HG03575 (cell line): ENCODE measurements around the gene EFTUD2.

ENCODE experiments used
- ATAC-seq: cut with Tn5 transposase; IDR thresholded peaks from one replicate; pipeline ENCODE4 v1.9.1; 2021; ENCODE audit not compliant: unreplicated experiment, insufficient number of reproducible peaks, low FRiP score; ENCODE audit errors: extremely low read depth

The EFTUD2 gene

DNA sequence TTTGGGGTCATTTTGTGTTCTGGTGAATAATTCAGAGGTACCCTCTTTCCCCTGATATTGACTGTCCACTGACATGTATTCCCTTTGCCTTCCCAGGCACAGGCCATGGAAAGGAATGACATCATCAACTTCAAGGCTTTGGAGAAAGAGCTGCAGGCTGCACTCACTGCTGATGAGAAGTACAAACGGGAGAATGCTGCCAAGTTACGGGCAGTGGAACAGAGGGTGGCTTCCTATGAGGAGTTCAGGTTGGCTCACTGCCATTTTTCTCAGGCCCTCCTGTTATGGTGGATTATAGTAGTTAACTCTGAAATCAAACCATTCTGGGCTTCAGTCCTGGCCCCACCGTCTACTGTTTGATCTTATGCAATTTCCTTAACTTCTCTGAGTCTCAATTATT, 1.6 kb upstream of the EFTUD2 start:
- no peak for ATAC-seq

DNA sequence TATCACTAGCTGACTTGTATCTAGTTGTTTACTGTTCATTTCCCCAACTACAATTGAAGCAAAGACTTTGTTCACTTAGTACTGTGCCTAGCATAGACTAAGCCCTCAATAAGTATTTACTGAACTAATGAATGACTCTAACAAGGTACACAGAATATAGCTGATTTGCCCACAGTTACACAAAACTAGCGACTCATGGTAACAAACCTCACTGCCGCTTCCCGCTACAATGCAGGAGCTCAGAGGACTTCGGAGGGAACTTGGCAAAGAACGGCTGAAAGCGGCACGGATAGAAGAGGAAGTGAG, 524 bp downstream of the EFTUD2 start:
- no peak for ATAC-seq

DNA sequence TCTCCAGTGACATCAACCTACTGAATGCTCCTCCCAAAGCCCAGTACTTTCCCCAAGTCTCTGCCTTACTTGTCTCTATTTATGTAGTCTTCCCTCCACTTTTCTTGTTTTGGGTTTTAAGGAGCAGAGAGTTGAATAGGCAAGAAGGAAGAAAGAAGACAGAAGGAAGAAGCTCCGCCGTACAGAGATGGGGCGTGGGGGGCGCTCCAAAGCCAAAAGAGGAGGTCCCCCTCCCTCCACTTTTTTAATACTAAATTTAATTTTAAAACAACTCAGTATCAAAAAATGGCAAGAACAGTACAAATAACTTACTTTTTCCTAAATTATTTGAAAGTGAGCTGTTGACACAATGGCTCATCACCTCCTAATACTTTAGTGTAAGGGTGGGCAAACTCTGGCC, 4.6 kb downstream of the EFTUD2 start:
- ATAC-seq = no peak

DNA sequence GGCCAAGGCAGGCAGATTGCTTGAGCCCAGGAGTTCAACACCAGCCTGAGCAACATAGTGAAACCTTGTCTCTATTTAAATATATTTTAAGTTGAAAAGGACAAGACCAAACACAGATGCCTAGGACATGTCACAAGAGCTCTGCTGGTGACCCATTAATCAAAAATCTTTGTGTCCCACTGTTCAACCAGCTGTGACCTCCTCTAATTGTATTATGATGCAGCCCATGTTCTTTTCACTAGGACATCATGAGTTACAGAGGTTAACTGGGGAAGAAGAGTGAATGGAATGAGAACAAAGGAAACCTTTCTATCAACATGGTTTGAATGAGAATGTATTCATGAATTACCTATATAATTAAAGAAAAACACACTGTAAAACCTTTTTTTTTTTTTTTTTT, 7.0 kb downstream of the EFTUD2 start:
- ATAC-seq = no peak

DNA sequence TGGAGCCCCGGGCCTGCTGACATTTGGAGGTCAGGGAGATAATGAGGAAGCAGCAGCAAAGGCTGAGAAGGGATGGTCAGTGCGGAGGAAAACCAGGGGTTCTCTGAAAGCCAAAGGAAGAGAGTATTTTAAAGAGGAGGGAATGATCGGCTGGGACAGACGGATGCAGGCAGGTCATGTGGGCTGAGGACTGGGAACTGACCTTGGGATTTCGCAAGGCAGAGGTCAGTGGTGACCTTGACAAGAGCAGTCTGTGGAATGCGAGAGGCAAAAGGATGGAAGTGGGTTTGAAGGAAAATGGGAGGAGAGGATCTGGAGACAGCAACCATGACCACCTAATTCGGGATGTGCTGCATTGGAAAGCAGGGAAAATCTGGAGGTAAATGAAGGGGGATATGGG, 10.2 kb downstream of the EFTUD2 start:
- no peak for ATAC-seq

DNA sequence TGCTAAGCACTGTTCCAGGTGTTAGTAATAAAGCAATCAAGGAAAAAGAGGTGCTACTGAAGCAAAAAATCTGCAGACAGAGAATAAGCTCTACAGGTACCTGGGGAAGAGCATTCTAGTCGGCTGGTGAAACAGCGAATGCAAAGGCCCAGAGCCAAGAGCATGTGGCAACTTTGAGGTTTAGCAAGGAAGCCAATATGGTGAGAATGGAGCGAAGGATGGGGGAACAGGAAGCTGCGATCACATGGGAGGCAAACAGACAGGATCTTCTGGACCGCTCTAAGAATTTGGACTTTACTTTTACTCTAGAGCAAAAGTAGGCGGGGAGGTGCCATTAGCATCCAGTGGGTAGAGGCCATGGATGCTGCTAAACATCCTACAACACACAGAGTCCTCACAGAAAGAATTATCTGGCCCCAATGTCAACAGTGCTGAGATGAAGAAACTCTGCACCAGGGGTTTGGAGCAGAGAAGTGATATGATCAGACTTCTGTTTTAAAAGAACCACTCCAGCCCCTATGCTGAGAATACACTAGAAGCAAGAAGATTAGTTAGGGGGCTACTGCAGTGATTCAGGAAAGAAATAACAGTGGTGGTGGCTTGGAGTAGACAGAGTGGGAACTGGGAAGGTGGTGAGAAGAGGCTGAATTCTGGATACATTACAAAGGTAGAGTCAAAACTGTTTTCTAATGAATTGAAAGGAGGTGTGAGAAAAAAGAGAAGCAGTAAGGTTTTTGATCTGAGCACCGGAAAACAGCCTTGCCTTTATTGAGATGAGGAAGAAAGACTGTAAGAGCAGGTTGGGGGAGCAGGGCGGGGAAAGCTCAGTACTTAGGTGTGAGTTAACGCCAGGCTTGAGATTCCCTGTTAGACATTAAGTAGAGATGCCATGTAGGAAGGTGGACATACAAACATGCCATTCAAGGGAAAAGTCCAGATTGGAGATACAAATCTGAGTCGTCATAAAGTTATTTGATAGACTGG, 11.0 kb downstream of the EFTUD2 start:
- no peak for ATAC-seq

DNA sequence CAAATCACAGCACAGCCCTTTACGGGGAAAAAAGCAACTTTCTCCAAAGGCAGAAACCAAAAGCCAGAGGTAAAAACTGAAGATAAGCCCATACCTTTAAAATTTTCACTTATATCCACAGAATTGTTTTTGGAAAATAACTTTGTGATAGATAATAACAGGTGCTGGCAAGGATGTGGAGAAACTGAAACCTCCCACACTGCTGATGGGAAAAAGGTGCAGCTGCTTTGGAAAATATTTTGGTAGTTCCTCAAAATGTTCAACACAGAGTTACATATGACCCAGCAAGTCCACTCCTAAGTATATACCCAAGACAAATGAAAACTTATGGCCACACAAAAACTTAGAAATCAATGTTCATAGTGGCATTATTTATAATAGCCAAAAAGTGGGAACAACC, 12.2 kb downstream of the EFTUD2 start:
- no peak for ATAC-seq

DNA sequence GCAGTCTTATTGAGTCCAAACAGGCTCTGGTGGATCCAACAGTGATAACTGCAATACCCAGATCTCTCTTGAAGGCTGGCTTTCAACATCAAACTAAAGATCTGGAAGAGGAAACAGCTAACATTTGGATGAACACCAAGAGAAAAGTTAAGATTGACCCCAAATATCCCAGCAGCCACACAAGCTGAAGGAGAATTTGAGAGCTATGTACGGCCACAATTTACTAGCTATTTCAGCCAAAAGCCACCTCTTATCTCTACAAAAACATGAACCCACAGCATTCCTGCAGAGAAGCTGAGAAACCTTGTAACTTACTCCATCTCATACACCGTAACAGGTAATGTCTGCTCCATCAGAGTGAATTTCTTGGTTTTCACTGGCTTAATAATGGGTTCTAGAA, 14.3 kb downstream of the EFTUD2 start:
- no peak for ATAC-seq

DNA sequence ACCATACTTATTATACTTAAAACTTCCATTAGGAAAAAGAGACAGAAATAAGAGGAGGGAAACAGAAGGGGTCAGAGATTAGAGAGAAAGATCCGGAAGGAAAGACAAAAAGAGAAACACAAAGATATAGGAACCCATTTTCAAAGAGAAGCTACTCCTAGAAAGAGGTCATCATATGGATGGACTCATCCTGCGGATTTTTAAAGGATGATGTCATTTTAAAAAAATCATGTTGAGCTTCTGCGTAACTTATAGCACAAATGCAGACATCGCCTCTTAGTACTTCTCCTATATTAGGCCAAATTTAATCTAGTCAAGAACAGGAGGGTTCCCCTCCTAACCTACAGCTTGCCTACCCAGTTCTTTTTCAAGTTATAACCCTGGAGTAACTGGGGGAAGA, 18.1 kb downstream of the EFTUD2 start:
- no peak for ATAC-seq

DNA sequence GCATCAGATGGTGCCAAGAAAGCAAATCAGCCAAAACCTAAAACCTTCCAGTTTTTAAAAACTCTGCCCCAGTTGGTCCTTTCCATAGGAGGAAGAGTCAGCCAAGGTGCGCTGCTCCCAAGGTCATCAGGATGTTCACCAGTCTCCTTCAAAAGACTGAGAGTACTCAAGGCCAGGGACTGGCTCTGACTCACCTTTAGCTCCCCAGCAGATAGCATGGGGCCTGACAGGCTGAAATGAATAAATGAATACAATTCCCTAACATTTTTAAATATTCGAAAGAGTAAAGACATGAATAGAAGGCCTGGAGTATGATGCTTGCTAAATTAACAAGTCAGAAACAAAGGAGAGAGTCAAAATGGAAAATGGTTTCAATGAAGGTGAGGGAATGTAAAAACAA, 19.2 kb downstream of the EFTUD2 start:
- ATAC-seq = no peak

DNA sequence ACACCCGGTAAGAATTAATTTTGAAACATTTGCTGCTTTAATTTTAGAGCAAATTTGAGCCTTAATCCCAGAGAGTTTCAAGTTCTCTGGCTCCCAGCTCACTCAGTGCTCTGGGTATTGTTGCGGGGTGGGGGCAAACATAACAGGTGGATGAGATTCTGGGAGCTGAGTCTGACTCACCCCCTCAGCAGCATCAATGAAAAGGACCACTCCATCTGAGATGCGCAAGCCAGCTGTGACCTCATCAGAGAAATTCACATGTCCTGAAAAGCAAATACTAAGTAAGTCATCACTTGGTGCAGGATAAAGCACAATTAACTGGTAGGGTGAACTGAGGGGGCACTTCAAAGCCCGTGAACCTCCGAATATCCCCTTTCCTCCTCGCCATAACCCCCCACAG, 19.9 kb downstream of the EFTUD2 start:
- no peak for ATAC-seq

DNA sequence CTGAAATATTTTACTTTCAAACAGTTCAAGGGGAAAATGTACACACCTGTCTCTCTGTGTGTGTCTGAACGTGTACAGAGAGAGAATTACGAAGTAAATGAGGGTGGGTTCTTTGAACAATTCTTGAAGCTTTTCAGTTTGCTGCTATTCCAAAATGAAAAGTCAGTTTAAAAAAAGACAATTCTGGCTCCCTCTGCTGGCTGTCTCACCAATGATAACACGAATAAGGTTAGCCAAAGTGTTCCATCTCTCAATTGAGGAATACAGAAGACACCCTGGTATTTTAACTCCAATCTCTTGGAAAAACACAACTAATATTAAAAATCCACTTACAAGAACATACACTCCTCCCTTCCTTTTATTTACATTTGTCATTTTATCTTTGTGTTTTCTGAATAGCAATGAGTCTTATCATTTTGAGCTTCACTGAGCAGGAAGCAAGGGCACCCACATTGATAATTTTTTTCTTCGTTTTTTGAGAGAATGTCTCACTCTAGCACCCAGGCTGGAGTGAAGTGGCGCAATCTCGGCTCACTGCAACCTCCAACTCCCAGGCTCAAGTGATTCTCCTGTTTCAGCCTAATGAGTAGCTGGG, 20.5 kb downstream of the EFTUD2 start:
- no peak for ATAC-seq

DNA sequence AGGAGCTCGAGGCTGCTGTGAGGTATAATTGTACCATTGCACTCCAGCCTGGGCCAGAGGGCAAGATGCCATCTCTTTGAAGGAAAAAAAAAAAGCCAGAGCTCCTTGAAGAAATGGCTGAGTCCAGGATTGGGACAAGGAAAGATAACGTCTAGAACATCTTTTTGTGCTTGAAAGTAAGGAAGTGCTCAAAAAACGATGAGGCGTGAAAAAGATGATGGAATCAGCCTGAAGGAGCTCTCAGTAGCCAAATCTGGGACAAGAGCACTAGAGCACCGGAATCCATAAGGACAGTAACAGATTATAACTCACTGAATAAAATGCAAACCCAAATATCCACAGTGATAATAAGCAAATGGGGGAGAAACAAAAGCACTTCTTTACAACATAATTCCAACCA, 22.1 kb downstream of the EFTUD2 start:
- ATAC-seq = no peak

DNA sequence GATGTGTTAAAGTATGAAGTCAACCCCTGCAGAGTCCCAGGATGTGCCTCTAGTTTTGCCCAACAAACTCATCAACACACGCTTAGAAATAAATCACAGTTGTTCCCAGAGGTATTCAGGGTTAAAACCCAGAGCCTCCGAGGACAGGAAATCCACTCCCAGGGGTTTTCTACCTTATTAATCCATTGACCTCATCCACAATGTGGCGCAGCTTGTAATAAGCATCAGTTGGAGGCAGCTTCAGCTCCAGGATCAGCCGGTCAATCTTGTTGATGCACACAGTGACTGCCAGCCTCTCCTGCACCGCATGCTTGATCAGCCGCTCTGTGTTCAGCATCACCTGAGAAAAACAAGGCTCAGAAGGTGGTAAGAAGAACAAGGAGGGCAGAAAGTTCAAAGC, 23.5 kb downstream of the EFTUD2 start:
- ATAC-seq = no peak

DNA sequence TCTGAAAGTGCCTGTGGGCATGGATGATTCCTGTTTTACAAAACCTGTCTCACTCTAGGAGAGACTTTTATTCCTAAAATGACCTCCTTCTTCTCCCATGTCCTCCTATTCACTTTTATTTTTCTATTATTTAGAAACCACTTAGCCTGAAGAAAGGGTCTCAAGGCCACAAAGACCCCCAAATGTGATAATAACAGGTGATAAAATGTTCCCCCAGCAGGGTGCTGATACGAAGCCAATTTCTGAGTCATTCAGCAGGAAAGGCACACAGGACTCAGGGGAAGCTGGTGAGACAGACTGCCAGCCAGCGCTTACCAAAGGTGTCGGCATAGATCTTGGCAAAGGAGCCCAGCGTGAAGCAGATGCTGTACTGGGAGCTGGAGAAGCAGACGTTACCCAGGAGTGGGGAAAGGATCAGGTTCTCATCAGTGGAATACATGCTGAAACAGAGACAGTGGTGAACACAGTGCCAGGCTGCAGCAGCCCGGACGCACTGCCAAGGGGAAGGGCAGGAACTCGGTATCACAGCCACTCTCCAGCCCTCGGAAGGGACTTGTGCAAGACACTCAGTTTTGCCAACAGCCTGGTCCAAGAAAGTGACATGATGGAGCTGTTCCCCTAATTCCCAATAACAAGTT, 27.0 kb downstream of the EFTUD2 start:
- ATAC-seq = no peak

DNA sequence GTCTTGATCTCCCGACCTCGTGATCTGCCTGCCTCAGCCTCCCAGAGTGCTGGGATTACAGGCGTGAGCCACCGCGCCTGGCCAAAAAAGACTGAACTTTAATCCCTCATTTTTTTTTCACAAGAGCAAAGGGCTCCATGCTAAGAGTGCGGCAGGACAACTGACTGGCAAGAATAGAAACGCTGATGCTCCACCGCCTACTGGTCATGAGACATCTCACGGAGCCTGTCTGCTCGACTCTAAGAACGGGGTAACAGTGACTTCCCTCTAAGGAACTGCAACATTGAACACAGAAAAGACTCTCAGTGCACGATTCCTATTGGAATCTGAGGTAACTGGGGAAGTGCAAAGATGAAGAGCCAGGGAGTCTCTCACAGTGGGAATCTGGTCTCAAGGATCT, 27.7 kb downstream of the EFTUD2 start:
- ATAC-seq = no peak

DNA sequence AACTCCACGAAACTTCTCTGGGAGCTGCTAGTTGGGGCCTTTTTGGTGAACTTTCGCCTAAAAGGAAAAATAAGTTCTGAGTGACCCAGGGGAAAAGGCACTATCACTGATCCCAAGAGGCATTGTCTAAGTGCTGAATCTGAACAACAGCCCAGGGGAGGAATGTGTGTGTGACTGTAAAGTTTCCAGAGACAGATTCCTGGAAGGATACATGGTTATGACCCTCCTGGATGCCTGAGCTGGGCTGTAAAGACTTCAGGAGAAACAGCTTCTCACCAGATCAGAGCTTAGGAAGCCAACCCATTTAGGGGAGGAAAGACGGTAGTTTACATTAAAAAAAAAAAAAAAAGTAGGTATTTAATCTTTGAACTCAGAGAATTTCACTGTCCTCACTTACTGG, 31.4 kb downstream of the EFTUD2 start:
- ATAC-seq = no peak

DNA sequence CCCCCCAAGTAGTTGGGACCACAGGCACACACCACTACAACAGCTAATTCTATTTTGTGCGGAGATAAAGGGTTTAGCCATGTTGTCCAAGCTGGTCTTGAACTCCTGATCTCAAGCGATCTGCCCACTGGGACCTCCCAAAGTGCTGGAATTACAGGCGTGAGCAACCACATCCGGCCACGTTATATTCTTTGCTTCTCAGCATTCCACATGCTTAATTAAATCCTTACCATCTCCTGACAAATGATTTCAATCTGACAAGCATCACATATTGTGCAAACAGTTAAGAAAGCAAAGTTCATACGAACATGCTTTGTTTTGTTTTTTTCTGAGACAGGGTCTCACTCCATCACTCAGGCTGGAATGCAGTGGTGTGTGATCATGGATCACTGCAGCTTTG, 33.3 kb downstream of the EFTUD2 start:
- ATAC-seq = no peak

DNA sequence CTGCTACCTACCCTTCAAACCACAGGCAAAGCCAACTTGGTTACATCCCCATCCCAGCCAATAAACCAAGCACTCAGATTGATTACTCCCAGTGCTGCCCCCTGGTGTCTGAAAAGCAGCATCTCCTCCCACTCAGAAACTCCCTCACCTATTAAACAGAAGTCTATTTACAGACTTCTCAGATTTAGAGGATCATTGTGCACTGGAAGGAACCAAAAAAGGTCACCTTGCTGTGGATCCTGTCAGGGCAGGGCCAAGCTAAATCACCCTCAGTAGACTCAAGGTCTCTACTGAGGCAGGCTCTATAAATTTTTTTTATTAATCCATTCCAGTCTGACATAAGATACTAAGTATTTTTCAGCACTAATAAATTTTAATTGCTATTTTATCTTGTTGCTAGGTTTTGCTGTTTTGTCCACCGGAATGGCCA, 34.0 kb downstream of the EFTUD2 start:
- no peak for ATAC-seq

DNA sequence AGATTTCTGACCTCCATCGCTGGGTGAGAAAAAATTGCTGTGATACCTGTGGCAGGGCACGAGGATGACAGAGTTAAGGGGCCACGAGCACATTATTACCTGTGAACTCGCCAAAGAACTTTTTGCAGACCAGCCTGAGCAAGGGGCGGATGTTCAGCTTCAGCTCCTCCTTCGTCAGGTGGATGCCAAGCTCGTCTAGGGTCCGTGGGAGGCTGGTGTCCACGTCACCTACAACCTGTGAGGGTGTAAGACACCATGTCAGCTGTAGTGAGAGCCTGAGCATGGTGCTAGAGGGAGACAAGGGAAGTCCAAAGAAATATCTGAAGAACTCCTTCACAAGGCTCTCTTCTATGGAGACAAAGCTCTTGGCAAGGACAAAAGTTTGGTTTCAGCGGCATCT, 34.4 kb downstream of the EFTUD2 start:
- no peak for ATAC-seq
